ENCODE data around the gene COL6A1. TPM values are rescaled to one million over a fixed set of nuclear protein-coding genes. Genes with fewer than 3 reads are reported as not detected.

Gene COL6A1
- total and polyA plus RNA-seq, 2 experiments from 2014 or later: 245 to 605 TPM

DNA sequence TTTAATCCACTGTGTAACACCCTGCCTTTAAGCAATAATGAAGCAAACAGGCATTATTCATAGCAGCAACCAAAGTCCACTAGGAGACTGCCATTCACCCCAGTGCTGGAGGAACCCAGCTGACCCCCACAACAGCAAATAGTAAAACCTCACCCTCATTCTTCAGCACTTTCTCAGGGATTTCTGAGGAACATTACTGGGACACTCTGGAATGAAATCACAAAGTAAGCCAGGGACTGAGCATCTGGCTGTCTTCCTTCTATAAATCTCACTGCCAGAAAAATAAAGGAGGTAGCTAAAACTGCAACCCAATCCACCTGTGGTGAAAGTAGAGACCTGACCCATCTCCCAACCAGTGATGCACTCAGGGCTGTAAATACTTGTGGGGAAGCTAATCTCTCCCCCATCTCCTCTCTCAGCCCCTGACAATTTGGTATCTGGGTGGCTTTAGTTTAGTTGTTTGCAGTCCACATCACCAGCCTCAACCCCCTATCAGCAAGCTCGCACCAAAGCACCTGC is 47.1 kb downstream of the COL6A1 start:
- H3K27me3 ChIP-seq: no peaks in the 10 kb centered on the region
- TF ChIP-seq, protein P1, sequence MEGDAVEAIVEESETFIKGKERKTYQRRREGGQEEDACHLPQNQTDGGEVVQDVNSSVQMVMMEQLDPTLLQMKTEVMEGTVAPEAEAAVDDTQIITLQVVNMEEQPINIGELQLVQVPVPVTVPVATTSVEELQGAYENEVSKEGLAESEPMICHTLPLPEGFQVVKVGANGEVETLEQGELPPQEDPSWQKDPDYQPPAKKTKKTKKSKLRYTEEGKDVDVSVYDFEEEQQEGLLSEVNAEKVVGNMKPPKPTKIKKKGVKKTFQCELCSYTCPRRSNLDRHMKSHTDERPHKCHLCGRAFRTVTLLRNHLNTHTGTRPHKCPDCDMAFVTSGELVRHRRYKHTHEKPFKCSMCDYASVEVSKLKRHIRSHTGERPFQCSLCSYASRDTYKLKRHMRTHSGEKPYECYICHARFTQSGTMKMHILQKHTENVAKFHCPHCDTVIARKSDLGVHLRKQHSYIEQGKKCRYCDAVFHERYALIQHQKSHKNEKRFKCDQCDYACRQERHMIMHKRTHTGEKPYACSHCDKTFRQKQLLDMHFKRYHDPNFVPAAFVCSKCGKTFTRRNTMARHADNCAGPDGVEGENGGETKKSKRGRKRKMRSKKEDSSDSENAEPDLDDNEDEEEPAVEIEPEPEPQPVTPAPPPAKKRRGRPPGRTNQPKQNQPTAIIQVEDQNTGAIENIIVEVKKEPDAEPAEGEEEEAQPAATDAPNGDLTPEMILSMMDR (IDR thresholded peaks at IDR 0.05; ENCODE audit: low read depth, low read length): no peak
- peak overlapping the region; percentile 36 for H3K27ac ChIP-seq
- DNase-seq (ENCODE audit: low read depth in 1 of 2, low spot score in 1 of 2): no peak
- H3K9me3 ChIP-seq (ENCODE audit: low read depth): no peaks in the 10 kb centered on the region
- peaks cover 18% of the 10 kb centered on the region for H3K4me1 ChIP-seq (ENCODE audit: low read depth)
- H3K4me3 ChIP-seq: no peak overlapping the region
- no peaks in the 10 kb centered on the region for H3K36me3 ChIP-seq

DNA sequence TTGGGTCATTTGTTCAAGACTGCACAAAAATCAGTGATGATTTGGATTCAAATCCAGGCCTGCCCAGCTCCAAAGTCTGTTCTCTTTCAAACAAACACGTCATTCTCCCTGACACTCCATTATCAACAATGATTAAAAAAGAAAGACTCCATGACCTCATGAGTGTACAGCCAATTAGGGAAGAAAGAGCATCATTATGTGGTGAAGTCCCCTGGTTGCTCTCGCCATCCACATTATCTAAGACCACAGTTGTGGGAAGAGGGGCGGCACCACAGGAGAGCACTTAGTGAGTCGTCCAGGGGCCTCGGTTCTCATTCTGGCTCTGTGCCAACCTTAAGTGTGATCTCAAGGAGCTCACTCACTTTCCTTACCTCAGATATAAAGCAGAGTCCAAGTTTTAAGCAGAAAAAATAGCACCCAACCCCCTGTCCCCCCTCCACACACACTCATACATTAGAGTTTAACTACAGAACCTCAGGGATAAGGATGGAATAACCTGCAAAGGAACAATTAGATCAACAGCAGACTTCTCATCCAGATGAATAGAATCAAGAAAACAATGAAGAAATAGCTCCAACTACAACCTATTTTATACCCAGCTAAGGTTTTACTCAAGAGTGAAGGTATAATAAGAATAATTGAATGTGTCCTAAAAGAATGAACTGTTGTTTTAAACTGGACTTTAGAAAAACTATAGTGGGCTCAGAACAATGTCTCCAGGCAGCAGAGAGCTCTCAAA is 47.8 kb downstream of the COL6A1 start:
- Histone ChIP-seq H3K27ac (peak overlapping the region; percentile 36), H3K36me3 (no peaks in the 10 kb centered on the region), H3K4me1 (ENCODE audit: low read depth) (peaks cover 11% of the 10 kb centered on the region), H3K27me3 (no peaks in the 10 kb centered on the region), H3K4me3 (no peak overlapping the region), H3K9me3 (ENCODE audit: low read depth) (no peaks in the 10 kb centered on the region)
- DNase-seq (ENCODE audit: low read depth in 1 of 2, low spot score in 1 of 2): peak; percentile 41 to 73
- TF ChIP-seq, protein P1 (IDR thresholded peaks at IDR 0.05; ENCODE audit: low read depth, low read length): no peak

DNA sequence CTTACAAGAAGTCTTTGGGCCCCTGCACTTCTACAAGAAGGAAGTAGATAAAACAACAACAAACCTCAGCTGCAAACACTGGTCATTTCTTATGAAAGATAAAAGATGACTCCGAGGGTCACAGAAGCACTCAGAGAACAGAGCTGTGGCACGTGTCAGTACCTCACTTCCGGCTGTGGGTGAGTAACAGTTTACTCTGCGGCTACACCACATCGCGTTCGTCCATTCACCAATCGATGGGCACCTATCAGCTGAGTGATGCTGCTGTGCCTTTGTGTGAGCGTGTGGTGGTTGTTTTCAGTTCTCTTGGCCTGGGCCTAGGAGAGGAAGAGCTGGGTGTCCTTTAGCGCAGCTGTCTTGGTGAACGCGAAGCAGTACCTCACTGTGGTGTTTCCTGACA is 49.9 kb downstream of the COL6A1 start:
- no peaks in the 10 kb centered on the region for H3K4me1 ChIP-seq (ENCODE audit: low read depth)
- no peak overlapping the region for H3K27ac ChIP-seq
- H3K27me3 ChIP-seq: no peaks in the 10 kb centered on the region
- no peaks in the 10 kb centered on the region for H3K9me3 ChIP-seq (ENCODE audit: low read depth)
- no peak for DNase-seq (ENCODE audit: low read depth in 1 of 2, low spot score in 1 of 2)
- TF ChIP-seq, protein P1 (IDR thresholded peaks at IDR 0.05; ENCODE audit: low read depth, low read length): no peak
- H3K36me3 ChIP-seq: no peaks in the 10 kb centered on the region
- H3K4me3 ChIP-seq: no peak overlapping the region

DNA sequence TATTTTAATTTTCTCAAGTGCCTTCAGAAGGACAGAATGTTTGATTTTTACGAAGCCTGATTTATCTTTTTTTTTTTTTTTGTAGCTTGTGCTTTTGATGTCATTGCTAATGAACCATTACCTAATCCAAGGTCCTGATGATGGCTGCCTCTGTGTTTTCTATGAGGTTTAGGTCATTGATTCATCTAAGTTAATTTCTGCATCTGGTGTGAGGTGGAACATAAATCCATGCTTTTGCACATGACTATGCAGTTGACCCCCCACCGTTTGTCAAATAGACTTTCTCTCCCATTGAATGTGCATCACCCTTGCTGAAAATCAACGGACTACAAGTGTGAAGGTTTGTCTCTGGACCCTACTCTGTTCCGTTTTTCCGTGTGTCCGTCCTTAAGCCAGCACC is 50.5 kb downstream of the COL6A1 start:
- no peak overlapping the region for H3K4me3 ChIP-seq
- no peak for DNase-seq (ENCODE audit: low read depth in 1 of 2, low spot score in 1 of 2)
- no peaks in the 10 kb centered on the region for H3K36me3 ChIP-seq
- H3K27me3 ChIP-seq: no peaks in the 10 kb centered on the region
- no peak overlapping the region for H3K27ac ChIP-seq
- TF ChIP-seq, protein P1 (IDR thresholded peaks at IDR 0.05; ENCODE audit: low read depth, low read length): no peak
- H3K4me1 ChIP-seq (ENCODE audit: low read depth): no peaks in the 10 kb centered on the region
- H3K9me3 ChIP-seq (ENCODE audit: low read depth): no peaks in the 10 kb centered on the region

DNA sequence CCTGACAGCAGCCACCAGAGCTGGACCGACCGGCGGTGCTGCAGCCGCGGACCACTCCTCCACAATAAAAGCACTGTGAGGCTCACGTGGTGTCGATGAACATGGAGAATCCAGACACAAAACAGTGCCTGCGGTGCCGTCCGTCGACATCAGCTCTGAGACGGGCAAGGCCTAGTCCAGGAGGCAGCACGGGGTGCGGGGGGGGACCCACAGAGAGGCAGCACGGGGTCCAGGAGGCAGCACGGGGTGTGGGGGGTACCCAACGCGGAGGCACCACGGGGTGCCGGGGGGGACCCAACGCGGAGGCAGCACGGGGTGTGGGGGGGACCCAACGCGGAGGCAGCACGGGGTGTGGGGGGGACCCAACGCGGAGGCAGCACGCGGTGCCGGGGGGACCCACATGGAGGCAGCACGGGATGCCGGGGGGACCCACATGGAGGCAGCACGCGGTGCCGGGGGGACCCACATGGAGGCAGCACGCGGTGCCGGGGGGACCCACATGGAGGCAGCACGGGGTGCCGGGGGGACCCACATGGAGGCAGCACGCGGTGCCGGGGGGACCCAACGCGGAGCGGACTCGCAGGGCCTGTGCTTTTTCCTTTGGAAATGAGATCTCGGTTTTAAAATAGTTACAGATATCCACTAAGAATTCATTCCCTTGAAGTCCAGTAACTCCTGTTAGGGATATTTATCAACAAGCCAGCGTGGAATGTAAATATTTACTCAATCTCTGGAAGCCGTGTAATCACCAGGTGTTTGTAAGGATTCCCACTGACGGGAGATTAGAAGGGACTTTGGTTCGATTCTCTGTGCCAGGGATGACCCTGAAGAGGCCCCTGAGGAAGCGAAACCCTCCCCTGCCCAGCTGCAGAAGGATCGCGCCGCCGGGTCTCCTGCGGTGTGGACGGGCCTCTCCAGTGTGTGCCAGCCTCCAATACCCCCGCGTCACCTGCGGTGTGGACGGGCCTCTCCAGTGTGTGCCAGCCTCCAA is 52.1 kb downstream of the COL6A1 start:
- Histone ChIP-seq H3K27me3 (no peaks in the 10 kb centered on the region), H3K4me3 (no peak overlapping the region), H3K27ac (no peak overlapping the region), H3K9me3 (ENCODE audit: low read depth) (no peaks in the 10 kb centered on the region), H3K4me1 (ENCODE audit: low read depth) (no peaks in the 10 kb centered on the region), H3K36me3 (no peaks in the 10 kb centered on the region)
- no peak for DNase-seq (ENCODE audit: low read depth in 1 of 2, low spot score in 1 of 2)
- TF ChIP-seq, protein P1 (IDR thresholded peaks at IDR 0.05; ENCODE audit: low read depth, low read length): no peak

Data from cardiac muscle cell (in vitro differentiated cells and primary cell).